ENCODE data around the gene SH3BP4. TPM values are rescaled to one million over a fixed set of nuclear protein-coding genes. Genes with fewer than 3 reads are reported as not detected.
A peak's percentile ranks its signal among the peaks of the same experiment; 100 is the strongest.

The SH3BP4 gene
- total RNA-seq, 1 donor from 2014 or later, result 58.6 TPM

- Mint-ChIP-seq H3K4me1 (ENCODE audit: unreplicated experiment) (peaks cover 30% of the 10 kb centered on the region), H3K4me3 (ENCODE audit: unreplicated experiment) (peak overlapping the region; percentile 48), H3K36me3 (ENCODE audit: low read depth, unreplicated experiment) (peaks cover 24% of the 10 kb centered on the region), H3K27ac (ENCODE audit: unreplicated experiment) (no peak overlapping the region), H3K27me3 (ENCODE audit: unreplicated experiment) (peaks cover 14% of the 10 kb centered on the region), H3K9me3 (ENCODE audit: unreplicated experiment) (no peaks in the 10 kb centered on the region)
- DNase-seq (ENCODE audit: low spot score), result no peak
- TF ChIP-seq CTCF (IDR thresholded peaks at IDR 0.05; ENCODE audit: unreplicated experiment), result no peak
Observed at GRCh38 chr2:235007664-235008457, 56.0 kb downstream of the SH3BP4 start.

GRCh38 chr2:235008584-235009044 lies 56.8 kb downstream of the SH3BP4 start:
- peaks cover 30% of the 10 kb centered on the region for H3K4me1 Mint-ChIP-seq (ENCODE audit: unreplicated experiment)
- no peak for TF ChIP-seq CTCF (IDR thresholded peaks at IDR 0.05; ENCODE audit: unreplicated experiment)
- H3K27ac Mint-ChIP-seq (ENCODE audit: unreplicated experiment), result peak overlapping the region; percentile 13
- H3K36me3 Mint-ChIP-seq (ENCODE audit: low read depth, unreplicated experiment), result peaks cover 24% of the 10 kb centered on the region
- peaks cover 14% of the 10 kb centered on the region for H3K27me3 Mint-ChIP-seq (ENCODE audit: unreplicated experiment)
- H3K9me3 Mint-ChIP-seq (ENCODE audit: unreplicated experiment), result no peaks in the 10 kb centered on the region
- no peak for DNase-seq (ENCODE audit: low spot score)
- peak overlapping the region; percentile 34 for H3K4me3 Mint-ChIP-seq (ENCODE audit: unreplicated experiment)

DNA sequence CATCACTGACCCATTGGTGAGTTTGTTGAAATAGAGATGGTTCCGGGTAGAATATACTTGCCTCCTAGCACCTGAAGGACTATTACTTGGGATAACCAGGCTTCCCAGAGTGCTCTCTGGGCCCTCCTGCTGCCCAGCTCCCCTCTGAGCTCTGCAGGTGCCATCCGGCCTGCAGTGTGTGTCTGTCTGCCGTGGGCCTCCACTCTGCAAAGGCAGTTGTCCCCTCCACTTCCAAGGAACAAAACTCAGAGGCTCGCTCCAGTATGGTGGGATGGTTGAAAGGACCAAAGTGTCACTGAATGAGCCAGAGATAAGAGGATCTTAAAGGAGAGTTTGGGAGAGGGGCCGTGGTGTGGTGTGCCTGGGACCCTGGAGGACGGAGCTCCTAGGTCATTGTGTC lies 57.3 kb downstream of the SH3BP4 start:
- Mint-ChIP-seq H3K36me3 (ENCODE audit: low read depth, unreplicated experiment) (peaks cover 24% of the 10 kb centered on the region), H3K4me1 (ENCODE audit: unreplicated experiment) (peaks cover 30% of the 10 kb centered on the region), H3K27ac (ENCODE audit: unreplicated experiment) (no peak overlapping the region), H3K9me3 (ENCODE audit: unreplicated experiment) (no peaks in the 10 kb centered on the region), H3K4me3 (ENCODE audit: unreplicated experiment) (no peak overlapping the region), H3K27me3 (ENCODE audit: unreplicated experiment) (peaks cover 14% of the 10 kb centered on the region)
- TF ChIP-seq CTCF (IDR thresholded peaks at IDR 0.05; ENCODE audit: unreplicated experiment), result no peak
- no peak for DNase-seq (ENCODE audit: low spot score)

GRCh38 chr2:235010117-235010714 lies 58.4 kb downstream of the SH3BP4 start:
- H3K9me3 Mint-ChIP-seq (ENCODE audit: unreplicated experiment), result no peaks in the 10 kb centered on the region
- no peak overlapping the region for H3K4me3 Mint-ChIP-seq (ENCODE audit: unreplicated experiment)
- no peak for TF ChIP-seq CTCF (IDR thresholded peaks at IDR 0.05; ENCODE audit: unreplicated experiment)
- peaks cover 30% of the 10 kb centered on the region for H3K4me1 Mint-ChIP-seq (ENCODE audit: unreplicated experiment)
- peaks cover 14% of the 10 kb centered on the region for H3K27me3 Mint-ChIP-seq (ENCODE audit: unreplicated experiment)
- H3K27ac Mint-ChIP-seq (ENCODE audit: unreplicated experiment), result no peak overlapping the region
- peaks cover 18% of the 10 kb centered on the region for H3K36me3 Mint-ChIP-seq (ENCODE audit: low read depth, unreplicated experiment)
- no peak for DNase-seq (ENCODE audit: low spot score)

GRCh38 chr2:235011607-235011928 lies 59.8 kb downstream of the SH3BP4 start:
- peaks cover 17% of the 10 kb centered on the region for H3K4me1 Mint-ChIP-seq (ENCODE audit: unreplicated experiment)
- H3K27ac Mint-ChIP-seq (ENCODE audit: unreplicated experiment), result peak overlapping the region; percentile 9
- H3K36me3 Mint-ChIP-seq (ENCODE audit: low read depth, unreplicated experiment), result peaks cover 25% of the 10 kb centered on the region
- H3K4me3 Mint-ChIP-seq (ENCODE audit: unreplicated experiment), result no peak overlapping the region
- DNase-seq (ENCODE audit: low spot score), result no peak
- TF ChIP-seq CTCF (IDR thresholded peaks at IDR 0.05; ENCODE audit: unreplicated experiment), result no peak
- peaks cover 13% of the 10 kb centered on the region for H3K27me3 Mint-ChIP-seq (ENCODE audit: unreplicated experiment)
- no peaks in the 10 kb centered on the region for H3K9me3 Mint-ChIP-seq (ENCODE audit: unreplicated experiment)
